Mesenchymal stem cell (in vitro differentiated cells and primary cell): ENCODE data around the gene SVOP.
"Not testable (repeated sequence)": the region's sequence is repeated elsewhere in the genome, so short reads cannot be mapped to it uniquely, and the experiment has no call there.

ENCODE experiments used
- DNase-seq: peaks from one replicate; pipeline ENCODE4 v3.0.0-alpha.2; 2013
- H2AFZ ChIP-seq: one replicate; pipeline ENCODE4 v1.6.1; 2013; ENCODE audit warnings: low read depth, mild to moderate bottlenecking, control low read depth, inconsistent platforms, low read length, moderate library complexity
- H2AK5ac ChIP-seq: 2 replicates; pipeline ENCODE4 v1.6.1; 2013; ENCODE audit warnings: low read length, moderate library complexity, mild to moderate bottlenecking, inconsistent platforms; ENCODE audit not compliant: severe bottlenecking
- H2BK120ac ChIP-seq: one replicate; pipeline ENCODE4 v1.6.1; 2013; ENCODE audit warnings: low read depth, mild to moderate bottlenecking, inconsistent platforms, low read length, moderate library complexity
- H2BK12ac ChIP-seq, 2 experiments: one replicate each; pipeline ENCODE4 v1.6.1; 2013; ENCODE audit warnings: inconsistent platforms in 2 of 2, low read length in 2 of 2, mild to moderate bottlenecking in 2 of 2, moderate library complexity in 2 of 2, control low read depth in 1 of 2
- H2BK15ac ChIP-seq: one replicate; pipeline ENCODE4 v1.6.1; 2013; ENCODE audit warnings: mild to moderate bottlenecking, low read depth, inconsistent platforms; ENCODE audit not compliant: poor library complexity, severe bottlenecking
- H2BK5ac ChIP-seq: 2 replicates; pipeline ENCODE4 v1.6.1; 2013; ENCODE audit warnings: low read depth, mild to moderate bottlenecking, low read length, control low read depth, inconsistent platforms; ENCODE audit not compliant: poor library complexity, severe bottlenecking
- H3K14ac ChIP-seq, 2 experiments: one replicate each; pipeline ENCODE4 v1.6.1; 2013; ENCODE audit warnings: inconsistent platforms in 2 of 2, low read length in 2 of 2, control low read depth in 1 of 2, mild to moderate bottlenecking in 1 of 2, moderate library complexity in 1 of 2
- H3K18ac ChIP-seq, 2 experiments: one replicate each; pipeline ENCODE4 v1.6.1; 2013; ENCODE audit warnings: inconsistent platforms in 2 of 2, low read length in 2 of 2, control low read depth in 1 of 2, low read depth in 1 of 2, mild to moderate bottlenecking in 1 of 2
- H3K23ac ChIP-seq, 2 experiments: one replicate each; pipeline ENCODE4 v1.6.1; 2013; ENCODE audit warnings: inconsistent platforms in 2 of 2, low read length in 2 of 2, mild to moderate bottlenecking in 2 of 2, moderate library complexity in 2 of 2, control low read depth in 1 of 2
- H3K27ac ChIP-seq: 2 replicates; pipeline ENCODE4 v1.5.1; 2013; ENCODE audit warnings: mild to moderate bottlenecking, moderate library complexity, low read length, control low read depth, inconsistent platforms; ENCODE audit not compliant: poor library complexity, severe bottlenecking
- H3K27me3 ChIP-seq, 2 experiments: 2 replicates each; pipeline versions ENCODE4 v1.6.1 to v1.7.0; 2013; ENCODE audit warnings: low read length in 2 of 2, mild to moderate bottlenecking in 2 of 2, moderate library complexity in 2 of 2, control low read depth in 1 of 2, inconsistent platforms in 1 of 2; ENCODE audit not compliant: control insufficient read depth in 1 of 2, insufficient read depth in 1 of 2
- H3K36me3 ChIP-seq, 2 experiments: 2 replicates each; pipeline versions ENCODE4 v1.6.1 to v1.7.0; 2013; ENCODE audit warnings: low read length in 2 of 2, control low read depth in 1 of 2, inconsistent platforms in 1 of 2, low read depth in 1 of 2, mild to moderate bottlenecking in 1 of 2; ENCODE audit not compliant: insufficient read depth in 2 of 2, control insufficient read depth in 1 of 2
- H3K4ac ChIP-seq, 2 experiments: one replicate each; pipeline ENCODE4 v1.6.1; 2013; ENCODE audit warnings: inconsistent platforms in 2 of 2, low read length in 2 of 2, mild to moderate bottlenecking in 2 of 2, moderate library complexity in 2 of 2, control low read depth in 1 of 2, low read depth in 1 of 2
- H3K4me1 ChIP-seq: 2 replicates; pipeline ENCODE4 v1.6.1; 2013; ENCODE audit warnings: low read depth, low read length, control low read depth; ENCODE audit not compliant: control insufficient read depth, insufficient read depth
- H3K4me2 ChIP-seq: 2 replicates; pipeline ENCODE4 v1.6.1; 2013; ENCODE audit warnings: low read length, mild to moderate bottlenecking, inconsistent platforms; ENCODE audit not compliant: poor library complexity, severe bottlenecking
- H3K4me3 ChIP-seq, 2 experiments: 2 replicates each; pipeline versions ENCODE4 v1.5.1 to v1.7.0; 2013; ENCODE audit warnings: low read length in 2 of 2, mild to moderate bottlenecking in 2 of 2, control low read depth in 1 of 2, low read depth in 1 of 2; ENCODE audit not compliant: insufficient read depth in 1 of 2
- H3K79me1 ChIP-seq: replicated peaks from 2 replicates; pipeline ENCODE4 v1.6.1; 2013; ENCODE audit warnings: mild to moderate bottlenecking, control low read depth, low read length, inconsistent platforms; ENCODE audit not compliant: poor library complexity, severe bottlenecking
- H3K9ac ChIP-seq: 2 replicates; pipeline ENCODE4 v1.7.0; 2013; ENCODE audit warnings: mild to moderate bottlenecking, low read length, moderate library complexity
- H3K9me3 ChIP-seq: 2 replicates; pipeline ENCODE4 v1.7.0; 2013; ENCODE audit warnings: mild to moderate bottlenecking, low read length; ENCODE audit not compliant: control insufficient read depth
- H4K8ac ChIP-seq: one replicate; pipeline ENCODE4 v1.6.1; 2013; ENCODE audit warnings: inconsistent platforms, mild to moderate bottlenecking, low read length, moderate library complexity
- H4K91ac ChIP-seq: one replicate; pipeline ENCODE4 v1.6.1; 2013; ENCODE audit warnings: mild to moderate bottlenecking, low read length, inconsistent platforms
- WGBS: methylation state at CpG from one replicate; pipeline ENCODE4 v1.1.7; 2013; ENCODE audit warnings: mixed read lengths; 5-methylcytosine and 5-hydroxymethylcytosine counted together

The SVOP gene

DNA sequence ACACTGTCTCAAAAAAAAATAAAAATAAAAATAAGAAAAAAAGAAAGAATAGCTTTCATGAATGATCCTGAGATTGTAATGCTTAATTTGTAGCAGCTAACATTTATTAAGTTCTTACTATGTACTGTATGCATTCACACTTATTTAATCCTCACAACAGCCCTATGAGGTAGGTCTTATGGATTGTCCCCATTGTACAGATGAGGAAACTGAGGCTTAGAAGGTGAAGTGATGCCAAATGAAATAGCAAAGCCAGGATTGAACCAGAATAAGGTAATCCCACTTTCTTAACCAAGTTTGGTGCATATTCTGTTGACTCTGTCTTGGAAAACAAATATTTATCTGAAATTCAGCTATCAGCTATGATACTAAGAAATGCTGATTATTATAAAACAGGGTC lies 33.7 kb upstream of the SVOP start:
- Histone ChIP-seq H3K9me3 (no peaks in the 10 kb centered on the region), H4K91ac (no peak overlapping the region), H2BK120ac (no peak overlapping the region), H2BK15ac (no peak overlapping the region), H3K23ac (no peak overlapping the region), H2BK12ac (no peak overlapping the region), H3K4ac (no peak overlapping the region), H3K27me3 (no peaks in the 10 kb centered on the region), H2BK5ac (no peak overlapping the region), H3K18ac (no peak overlapping the region), H3K36me3 (peaks cover 3 to 20% of the 10 kb centered on the region in 2 experiments), H3K4me1 (peaks cover 6% of the 10 kb centered on the region), H4K8ac (no peak overlapping the region), H3K9ac (no peak overlapping the region), H2AFZ (no peak overlapping the region), H3K4me3 (no peak overlapping the region), H2AK5ac (no peak overlapping the region), H3K4me2 (no peak overlapping the region), H3K79me1 (peaks cover 21% of the 10 kb centered on the region), H3K14ac (no peak overlapping the region), H3K27ac (no peak overlapping the region)
- DNase-seq: no peak

DNA sequence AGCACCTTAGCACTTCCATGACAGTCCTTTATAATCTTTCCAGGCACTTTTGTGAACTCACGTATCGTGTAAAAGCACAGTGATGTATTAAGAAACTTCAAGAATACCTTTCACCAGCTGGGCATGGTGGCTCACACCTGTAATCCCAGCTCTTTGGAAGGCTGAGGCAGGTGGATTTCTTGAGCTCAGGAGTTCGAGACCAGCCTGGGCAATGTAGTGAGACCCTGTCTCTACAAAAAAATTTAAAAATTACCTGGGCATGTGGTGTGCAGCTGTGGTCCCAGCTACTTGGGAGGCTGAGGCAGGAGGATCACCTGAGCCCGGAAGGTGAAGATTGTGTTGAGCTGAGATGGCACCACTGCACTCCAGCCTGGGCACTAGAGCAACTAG lies 33.3 kb upstream of the SVOP start:
- not testable (repeated sequence) for H2AK5ac ChIP-seq, DNase-seq, H4K91ac ChIP-seq, H3K9me3 ChIP-seq, H2BK12ac ChIP-seq, H2AFZ ChIP-seq, H4K8ac ChIP-seq, H2BK5ac ChIP-seq, H3K27ac ChIP-seq, H3K4ac ChIP-seq, H3K4me2 ChIP-seq, H2BK15ac ChIP-seq, H3K27me3 ChIP-seq, H3K4me1 ChIP-seq, H2BK120ac ChIP-seq, H3K18ac ChIP-seq, H3K23ac ChIP-seq, H3K14ac ChIP-seq
- Histone ChIP-seq H3K4me3 (peak overlapping the region in 1 of 2 experiments; percentile 99), H3K79me1 (peaks cover 21% of the 10 kb centered on the region), H3K36me3 (peaks cover 3 to 18% of the 10 kb centered on the region in 2 experiments), H3K9ac (peak overlapping the region; percentile 96)
- WGBS: 90% methylated on average over 3 of the region's 4 CpGs

DNA sequence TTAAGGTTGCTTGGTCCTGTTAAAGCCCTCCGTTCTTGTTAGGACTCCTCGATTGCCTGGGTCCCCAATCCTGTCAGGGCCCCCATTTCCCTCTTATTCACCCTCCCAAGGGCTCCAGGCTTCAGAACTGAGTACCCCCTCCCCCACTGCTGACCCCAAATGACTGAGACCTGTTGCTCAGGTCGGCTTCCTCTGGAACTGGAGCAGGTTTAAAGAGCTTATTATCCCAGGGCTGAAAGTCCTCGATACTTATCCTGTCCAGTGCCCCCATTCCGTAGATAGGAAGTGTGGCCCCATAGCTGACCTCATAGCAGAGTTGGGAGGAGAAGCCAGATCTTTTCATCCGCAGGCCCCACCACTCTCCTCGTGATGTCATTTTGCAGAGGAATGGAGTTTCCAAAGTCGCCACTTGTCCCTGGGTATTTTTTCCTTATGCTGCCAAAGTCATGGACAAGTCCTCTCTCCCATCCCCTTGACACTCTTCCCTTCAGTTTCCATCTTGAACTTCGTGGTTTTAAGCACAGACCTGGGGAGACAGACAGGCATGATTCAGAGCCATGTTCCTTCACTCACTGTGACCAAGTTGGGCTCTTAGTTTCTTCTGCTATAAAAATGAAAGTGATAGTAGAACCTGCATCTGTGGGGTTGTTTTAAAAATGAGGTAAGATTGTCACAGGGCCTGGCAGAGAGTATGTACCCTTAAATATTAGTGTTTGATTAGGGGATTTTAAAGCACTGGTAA lies 32.7 kb upstream of the SVOP start:
- DNase-seq: peak; percentile 65
- H3K27ac ChIP-seq: peak overlapping the region; percentile 12
- H3K14ac ChIP-seq: no peak overlapping the region
- H3K4me3 ChIP-seq: peak overlapping the region in 1 of 2 experiments; percentile 99
- H3K4ac ChIP-seq: no peak overlapping the region
- H4K91ac ChIP-seq: no peak overlapping the region
- WGBS: 63% methylated on average over 9 of the region's 9 CpGs
- H2AK5ac ChIP-seq: no peak overlapping the region
- H3K27me3 ChIP-seq: no peaks in the 10 kb centered on the region
- peak overlapping the region; percentile 75 for H3K4me2 ChIP-seq
- H2BK5ac ChIP-seq: no peak overlapping the region
- H3K9me3 ChIP-seq: no peaks in the 10 kb centered on the region
- peaks cover 6% of the 10 kb centered on the region for H3K4me1 ChIP-seq
- no peak overlapping the region for H2BK15ac ChIP-seq
- H2BK12ac ChIP-seq: no peak overlapping the region
- no peak overlapping the region for H2AFZ ChIP-seq
- H3K79me1 ChIP-seq: peaks cover 21% of the 10 kb centered on the region
- H3K18ac ChIP-seq: no peak overlapping the region
- peaks cover 3 to 13% of the 10 kb centered on the region in 2 experiments for H3K36me3 ChIP-seq
- H3K23ac ChIP-seq: no peak overlapping the region
- H3K9ac ChIP-seq: peak overlapping the region; percentile 96
- H4K8ac ChIP-seq: peak overlapping the region; percentile 87
- H2BK120ac ChIP-seq: no peak overlapping the region

GRCh38 chr12:109052414-109053323 lies 31.8 kb upstream of the SVOP start, which contains the start of gene USP30:
TSS of gene USP30 (plus strand) at chr12:109052576. CDS start at chr12:109052679, 103 bp downstream.
- Histone ChIP-seq H3K36me3 (peaks cover 0 to 5% of the 10 kb centered on the region in 2 experiments), H2BK120ac (peak within 1 kb of the TSS; percentile 27), H3K4me2 (peak within 1 kb of the TSS; percentile 75), H3K4ac (peak within 1 kb of the TSS; percentile 39 to 89), H2AK5ac (no peak within 1 kb of the TSS), H4K91ac (no peak within 1 kb of the TSS), H3K23ac (peak within 1 kb of the TSS in 1 of 2 experiments; percentile 89), H3K27me3 (no peaks in the 10 kb centered on the region), H3K9me3 (no peaks in the 10 kb centered on the region), H3K79me1 (peaks cover 20% of the 10 kb centered on the region), H3K18ac (peak within 1 kb of the TSS; percentile 49 to 94), H2AFZ (peak within 1 kb of the TSS; percentile 97), H3K4me1 (peaks cover 6% of the 10 kb centered on the region), H4K8ac (peak within 1 kb of the TSS; percentile 95), H3K14ac (peak within 1 kb of the TSS in 1 of 2 experiments; percentile 93), H2BK15ac (peak within 1 kb of the TSS; percentile 95), H3K27ac (no peak within 1 kb of the TSS), H2BK5ac (peak within 1 kb of the TSS; percentile 44), H2BK12ac (peak within 1 kb of the TSS in 1 of 2 experiments; percentile 71), H3K9ac (peak within 1 kb of the TSS; percentile 96), H3K4me3 (peak within 1 kb of the TSS; percentile 98 to 99)
- DNase-seq: peak; percentile 88
- under 1% methylated on average over 52 of the region's 61 CpGs for WGBS
